Esophagus muscularis mucosa (tissue), 4 donors: ENCODE results near the gene PRND. TPM values are rescaled to one million over a fixed set of nuclear protein-coding genes. Genes with fewer than 3 reads are reported as not detected.

ENCODE experiments used
- DNase-seq: peaks from one replicate; pipeline ENCODE4 v3.0.0-alpha.2; 2017; ENCODE audit errors: extremely low spot score
- H3K27ac ChIP-seq, 4 donors: fragments of 200-600 bp; sonication (generic); replicated peaks in 1 of 4; 1 replicate in 3 of 4; 2 replicates in 1 of 4; pipeline ENCODE4 v1.5.1; 2016 to 2019; ENCODE audit warnings: mild to moderate bottlenecking in 1 of 4
- H3K27me3 ChIP-seq, 4 donors: fragments of 200-600 bp; sonication (generic); one replicate each; pipeline versions ENCODE4 v1.5.1 to v1.6.0; 2016 to 2019
- H3K36me3 ChIP-seq, 4 donors: fragments of 200-600 bp; sonication (generic); one replicate each; pipeline ENCODE4 v1.5.1; 2016 to 2019
- H3K4me1 ChIP-seq, 4 donors: fragments of 200-600 bp; sonication (generic); one replicate each; pipeline ENCODE4 v1.5.1; 2016 to 2019
- H3K4me3 ChIP-seq, 4 donors: fragments of 200-600 bp; sonication (generic); 1 replicate in 2 of 4; 2 replicates in 2 of 4; pipeline ENCODE4 v1.5.1; 2016 to 2019; ENCODE audit warnings: mild to moderate bottlenecking in 4 of 4, moderate library complexity in 1 of 4
- H3K9me3 ChIP-seq, 4 donors: fragments of 200-600 bp; sonication (generic); 1 replicate in 3 of 4; 2 replicates in 1 of 4; pipeline ENCODE4 v1.5.1; 2016 to 2019
- CTCF ChIP-seq, 3 experiments: fragments of 200-600 bp in 2 of 3; fragments of 450-650 bp in 1 of 3; sonication (generic) in 2 of 3; IDR thresholded peaks; one replicate each; pipeline ENCODE4 v1.5.1; 2017 to 2019; ENCODE audit warnings: antibody characterized with exemption in 3 of 3, mild to moderate bottlenecking in 2 of 3, moderate library complexity in 1 of 3
- EP300 ChIP-seq: sonication (generic); formaldehyde crosslinking; IDR thresholded peaks from one replicate; pipeline ENCODE4 v1.6.1; 2017; ENCODE audit warnings: antibody characterized with exemption
- POLR2A ChIP-seq: fragments of 450-650 bp; IDR thresholded peaks from one replicate; pipeline ENCODE4 v1.6.1; 2017; ENCODE audit warnings: antibody characterized with exemption, moderate library complexity, mild to moderate bottlenecking, low read depth
- POLR2AphosphoS5 ChIP-seq, 2 donors: sonication (generic); formaldehyde crosslinking; IDR thresholded peaks; one replicate each; pipeline ENCODE4 v1.6.1; 2017; ENCODE audit warnings: antibody characterized with exemption in 2 of 2
- WGBS: methylation state at CpG from one replicate; pipeline ENCODE4 v1.1.5; 2018; 5-methylcytosine and 5-hydroxymethylcytosine counted together
- intact Hi-C: fragments of 100-400 bp; cut with DNase I; formaldehyde crosslinking; loops from one replicate; pipeline ENCODE4 v1.15.1; 2023
- total RNA-seq, 4 donors: library from RNA; depleted of rRNA; stranded (reverse); fragments of >200 nt; gene quantifications; one replicate each; pipeline versions ENCODE4 v1.1.0 to v1.2.1, GENCODE V29; 2016

PRND gene
- total RNA-seq: not detected

DNA sequence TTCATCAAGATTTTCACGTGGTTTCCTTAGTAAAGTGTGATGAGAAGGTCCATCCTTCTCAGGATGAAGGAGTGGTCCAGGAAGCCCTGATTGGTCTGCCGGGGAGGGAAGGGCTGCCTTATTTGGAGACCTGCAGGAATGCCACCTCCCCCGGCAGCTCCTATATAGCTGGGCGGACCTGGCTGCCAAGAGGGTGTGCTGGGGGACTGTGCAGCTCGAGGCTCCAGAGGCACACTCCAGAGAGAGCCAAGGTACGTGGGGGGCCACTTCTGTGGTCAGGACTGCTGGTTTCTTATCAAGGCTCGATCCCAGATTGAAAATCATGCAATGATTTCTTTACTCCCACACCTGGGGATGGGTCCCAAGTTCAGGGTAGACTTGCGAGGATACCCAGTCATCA is at the start of gene PRND:
Gene PRND (plus strand): TSS at position 191 of the 400 bp plus-strand sequence. CDS start 2,643 bp downstream, outside the sequence.
- intact Hi-C loops: no loop called here
- no peak for DNase-seq
- Histone ChIP-seq H3K27me3 (peaks cover 0 to 4% (median 0%) of the 10 kb centered on the region in 4 donors), H3K4me3 (peak within 1 kb of the TSS in 1 of 4 donors; percentile 4), H3K4me1 (peaks cover 13 to 18% (median 13%) of the 10 kb centered on the region in 4 donors), H3K9me3 (no peaks in the 10 kb centered on the region), H3K36me3 (no peaks in the 10 kb centered on the region), H3K27ac (no peak within 1 kb of the TSS)
- no peak for TF ChIP-seq POLR2A
- no peak for TF ChIP-seq POLR2AphosphoS5 (IDR thresholded peaks at IDR 0.05)
- no peak for TF ChIP-seq CTCF (IDR thresholded peaks at IDR 0.05)
- TF ChIP-seq EP300: no peak
- 76% methylated on average over 5 of the region's 8 CpGs for WGBS

- Histone ChIP-seq H3K27me3 (no peaks in the 10 kb centered on the region), H3K9me3 (no peaks in the 10 kb centered on the region), H3K27ac (no peak overlapping the region), H3K4me3 (no peak overlapping the region), H3K36me3 (no peaks in the 10 kb centered on the region), H3K4me1 (peaks cover 0 to 4% (median 0%) of the 10 kb centered on the region in 4 donors)
- WGBS: 70% methylated on average over 5 of the region's 5 CpGs
- intact Hi-C loops: no loop called here
- no peak for DNase-seq
- TF ChIP-seq POLR2AphosphoS5 (IDR thresholded peaks at IDR 0.05): no peak
- TF ChIP-seq POLR2A: no peak
- TF ChIP-seq EP300: no peak
- no peak for TF ChIP-seq CTCF (IDR thresholded peaks at IDR 0.05)
Measured at GRCh38 chr20:4672948-4673347, 48.8 kb upstream of the PRND start.

DNA sequence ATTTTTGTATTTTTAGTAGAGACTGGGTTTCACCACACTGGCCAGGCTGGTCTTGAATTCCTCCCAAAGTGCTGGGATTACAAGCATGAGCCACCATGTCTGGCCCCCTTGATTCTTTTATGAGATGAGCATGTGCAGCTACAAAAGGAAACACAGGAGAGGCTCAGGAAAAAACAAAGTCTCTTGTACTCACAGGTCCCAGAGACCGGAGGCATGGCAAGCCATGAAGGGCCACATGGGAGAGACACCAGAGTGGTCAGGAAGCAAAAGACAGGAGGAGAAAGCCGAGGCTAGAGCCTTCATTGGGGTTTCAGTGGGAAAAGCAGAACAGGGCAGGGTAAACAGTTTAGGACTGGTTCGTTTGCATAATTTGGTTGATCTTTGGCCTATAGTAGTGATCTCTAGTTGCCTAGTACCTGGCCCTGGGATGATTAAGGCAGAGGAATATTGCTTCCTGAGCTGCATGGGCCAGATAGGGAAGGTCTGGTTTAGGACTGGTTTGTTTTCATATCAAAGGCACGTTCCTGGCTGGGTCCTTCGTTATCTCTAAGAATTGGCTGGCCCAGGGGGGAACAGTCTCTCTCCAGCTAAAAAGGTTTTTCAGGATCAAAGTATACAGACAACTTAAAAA is 48.2 kb upstream of the PRND start:
- Histone ChIP-seq H3K27ac (no peak overlapping the region), H3K9me3 (no peaks in the 10 kb centered on the region), H3K4me3 (no peak overlapping the region), H3K4me1 (peaks cover 0 to 4% (median 0%) of the 10 kb centered on the region in 4 donors), H3K36me3 (no peaks in the 10 kb centered on the region), H3K27me3 (no peaks in the 10 kb centered on the region)
- no peak for DNase-seq
- WGBS: 61% methylated on average over 5 of the region's 5 CpGs
- TF ChIP-seq EP300 (no peak), CTCF (IDR thresholded peaks at IDR 0.05) (no peak)
- intact Hi-C loops: no loop called here

DNA sequence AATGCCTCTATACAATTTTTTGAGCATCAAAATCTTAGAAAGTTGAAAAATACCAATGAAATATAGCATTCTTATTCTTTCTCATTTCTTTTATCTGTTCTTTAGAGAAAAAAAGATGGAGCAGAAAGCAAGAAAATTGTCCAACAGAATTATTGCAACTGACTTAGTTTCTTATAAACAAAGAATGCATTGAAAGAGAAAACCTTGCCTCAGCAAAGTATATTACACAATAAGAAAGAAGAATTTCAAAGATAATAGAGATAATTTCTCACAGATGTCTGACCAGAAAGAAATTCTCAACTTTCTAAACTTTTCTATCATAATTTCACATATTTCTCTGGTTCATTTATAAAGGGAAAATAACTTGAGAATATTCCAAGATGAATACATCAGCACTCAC is 47.0 kb upstream of the PRND start:
- Histone ChIP-seq H3K4me1 (peaks cover 0 to 4% (median 0%) of the 10 kb centered on the region in 4 donors), H3K36me3 (no peaks in the 10 kb centered on the region), H3K4me3 (no peak overlapping the region), H3K27me3 (no peaks in the 10 kb centered on the region), H3K27ac (no peak overlapping the region), H3K9me3 (no peaks in the 10 kb centered on the region)
- TF ChIP-seq POLR2AphosphoS5 (IDR thresholded peaks at IDR 0.05) (no peak), POLR2A (no peak), CTCF (IDR thresholded peaks at IDR 0.05) (no peak), EP300 (no peak)
- intact Hi-C loops: no loop called here
- no peak for DNase-seq

GRCh38 chr20:4677846-4678245 is 43.9 kb upstream of the PRND start:
- no peaks in the 10 kb centered on the region for H3K27me3 ChIP-seq
- H3K9me3 ChIP-seq: no peaks in the 10 kb centered on the region
- H3K4me1 ChIP-seq: peaks cover 0 to 10% (median 0%) of the 10 kb centered on the region in 4 donors
- DNase-seq: no peak
- intact Hi-C loops: no loop called here
- TF ChIP-seq CTCF (IDR thresholded peaks at IDR 0.05): no peak
- no peak for TF ChIP-seq EP300
- TF ChIP-seq POLR2A: no peak
- TF ChIP-seq POLR2AphosphoS5 (IDR thresholded peaks at IDR 0.05): no peak
- H3K36me3 ChIP-seq: no peaks in the 10 kb centered on the region
- 90% methylated on average over 2 of the region's 2 CpGs for WGBS
- H3K4me3 ChIP-seq: no peak overlapping the region
- no peak overlapping the region for H3K27ac ChIP-seq
